Measurements from ENCODE around the gene NOL3. TPM values are rescaled to one million over a fixed set of nuclear protein-coding genes. Genes with fewer than 3 reads are reported as not detected.

Gene NOL3
- total and polyA plus RNA-seq, 2 donors (not counting 3 experiments of a cell fraction or from before 2014, with no cell fraction given), result 16.0 to 19.4 TPM

DNA sequence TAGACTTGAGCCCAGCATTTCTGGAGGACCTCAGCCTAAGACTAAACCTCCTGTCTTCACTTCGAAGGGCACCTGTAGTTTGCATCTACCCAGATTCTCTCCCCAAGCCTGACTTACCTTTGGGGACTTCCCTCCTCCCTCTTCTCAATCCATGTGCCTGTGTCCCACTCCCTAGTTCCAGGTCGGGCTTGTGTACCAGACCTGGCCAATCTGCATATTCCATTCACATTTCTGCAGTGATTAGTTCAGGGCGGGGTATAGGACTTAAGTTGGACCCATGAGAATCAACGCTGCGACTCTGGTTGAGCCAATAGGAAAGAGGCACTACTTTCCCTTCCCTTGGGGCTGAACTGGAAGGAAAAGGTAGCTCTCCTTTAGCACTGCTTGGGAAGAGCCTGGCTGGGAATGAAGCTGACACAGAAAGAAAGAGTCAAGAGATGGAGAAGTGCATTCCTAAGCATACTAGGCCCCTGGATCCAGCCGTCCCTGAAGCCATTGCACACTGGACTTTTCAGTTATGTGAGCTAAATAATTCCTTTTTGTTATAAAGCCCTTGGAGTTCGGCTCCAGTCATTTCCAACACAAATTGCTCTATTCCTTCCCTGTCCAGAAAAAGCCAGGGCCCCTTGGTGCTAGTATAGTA is 13.1 kb upstream of the NOL3 start:
- CTCF ChIA-PET, result interaction anchor here (1.0 to 8.2 kb wide), 8 partner anchors 8 to 203 kb away, joined by 3 to 302 read pairs (median 6); no protein-coding TSS in a partner anchor
- intact Hi-C loops (cut with micrococcal nuclease), result no loop called here

More for the DNA sequence above, 13.1 kb upstream of the NOL3 start:
- H3K79me2 ChIP-seq (ENCODE audit: control insufficient read depth, insufficient read depth, low read length), result no peaks in the 10 kb centered on the region
- FAIRE-seq, result no peak
- no peaks in the 10 kb centered on the region for H3K9me3 ChIP-seq (replicated peaks; ENCODE audit: control insufficient read depth, insufficient read depth, low read length)
- H3K9ac ChIP-seq (replicated peaks; ENCODE audit: extremely low read depth, insufficient read depth, low read length), result no peak overlapping the region
- no peaks in the 10 kb centered on the region for H4K20me1 ChIP-seq (replicated peaks; ENCODE audit: control insufficient read depth, extremely low read depth, insufficient read depth, low read length)
- DNase-seq (ENCODE audit: low read depth, low spot score), result no peak
- dilution Hi-C loops (cut with MboI; ENCODE audit: extremely low pct_ligation_motif_present, low sequenced_read_pairs), result no loop called here
- H3K36me3 ChIP-seq (ENCODE audit: control insufficient read depth in 2 of 2, extremely low read depth in 1 of 2, insufficient read depth in 2 of 2, low read length in 2 of 2), result no peaks in the 10 kb centered on the region
- POLR2A ChIA-PET, result no interaction called here
- no peak overlapping the region for H3K4me2 ChIP-seq (ENCODE audit: insufficient read depth, low read length)
- H2AFZ ChIP-seq (ENCODE audit: low read depth, low read length), result no peak overlapping the region
- no peak overlapping the region for H3K27ac ChIP-seq (ENCODE audit: insufficient read depth, low read depth, low read length)
- no peak for TF ChIP-seq GATA2 (IDR thresholded peaks at IDR 0.05; ENCODE audit: insufficient read depth, insufficient read length, low read depth, low read length)
- TF ChIP-seq JUN (IDR thresholded peaks at IDR 0.05; ENCODE audit: borderline replicate concordance, insufficient read depth, insufficient read length, low read depth), result no peak
- TF ChIP-seq POLR2A (IDR thresholded peaks at IDR 0.05; ENCODE audit: low read depth, low read length), result no peak
- no peak for TF ChIP-seq EZH2 (IDR thresholded peaks at IDR 0.05; ENCODE audit: borderline replicate concordance, low read depth, low read length, severe bottlenecking)
- TF ChIP-seq, protein P1, sequence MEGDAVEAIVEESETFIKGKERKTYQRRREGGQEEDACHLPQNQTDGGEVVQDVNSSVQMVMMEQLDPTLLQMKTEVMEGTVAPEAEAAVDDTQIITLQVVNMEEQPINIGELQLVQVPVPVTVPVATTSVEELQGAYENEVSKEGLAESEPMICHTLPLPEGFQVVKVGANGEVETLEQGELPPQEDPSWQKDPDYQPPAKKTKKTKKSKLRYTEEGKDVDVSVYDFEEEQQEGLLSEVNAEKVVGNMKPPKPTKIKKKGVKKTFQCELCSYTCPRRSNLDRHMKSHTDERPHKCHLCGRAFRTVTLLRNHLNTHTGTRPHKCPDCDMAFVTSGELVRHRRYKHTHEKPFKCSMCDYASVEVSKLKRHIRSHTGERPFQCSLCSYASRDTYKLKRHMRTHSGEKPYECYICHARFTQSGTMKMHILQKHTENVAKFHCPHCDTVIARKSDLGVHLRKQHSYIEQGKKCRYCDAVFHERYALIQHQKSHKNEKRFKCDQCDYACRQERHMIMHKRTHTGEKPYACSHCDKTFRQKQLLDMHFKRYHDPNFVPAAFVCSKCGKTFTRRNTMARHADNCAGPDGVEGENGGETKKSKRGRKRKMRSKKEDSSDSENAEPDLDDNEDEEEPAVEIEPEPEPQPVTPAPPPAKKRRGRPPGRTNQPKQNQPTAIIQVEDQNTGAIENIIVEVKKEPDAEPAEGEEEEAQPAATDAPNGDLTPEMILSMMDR (IDR thresholded peaks at IDR 0.05; ENCODE audit: extremely low read depth in 1 of 2, insufficient read depth in 1 of 2, low read depth in 1 of 2, low read length in 2 of 2), result no peak
- no peak for TF ChIP-seq MYC (IDR thresholded peaks at IDR 0.05; ENCODE audit: low read depth, low read length)
- no peak for TF ChIP-seq FOS (IDR thresholded peaks at IDR 0.05; ENCODE audit: borderline replicate concordance, insufficient read depth, low read length)
- TF ChIP-seq, protein P2, sequence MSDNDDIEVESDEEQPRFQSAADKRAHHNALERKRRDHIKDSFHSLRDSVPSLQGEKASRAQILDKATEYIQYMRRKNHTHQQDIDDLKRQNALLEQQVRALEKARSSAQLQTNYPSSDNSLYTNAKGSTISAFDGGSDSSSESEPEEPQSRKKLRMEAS (IDR thresholded peaks at IDR 0.05; ENCODE audit: insufficient read depth, insufficient read length), result no peak
- TF ChIP-seq POLR2AphosphoS5 (IDR thresholded peaks at IDR 0.05; ENCODE audit: insufficient read depth, low read depth, low read length), result no peak
- no peaks in the 10 kb centered on the region for H3K9me1 ChIP-seq (replicated peaks; ENCODE audit: control insufficient read depth, extremely low read depth, insufficient read depth, low read length)
- BruUV-seq (replicated peaks), result no TSS peak
- no peak overlapping the region for H3K4me3 ChIP-seq (replicated peaks in 1 of 3; ENCODE audit: insufficient read depth in 1 of 3, low read depth in 1 of 3, low read length in 3 of 3)
- peaks cover 2 to 3% of the 10 kb centered on the region in 2 experiments for H3K27me3 ChIP-seq (ENCODE audit: control insufficient read depth in 2 of 2, insufficient read depth in 2 of 2, low read length in 2 of 2)
- H3K4me1 ChIP-seq (ENCODE audit: control insufficient read depth, extremely low read depth, insufficient read depth, low read length), result peaks cover 4% of the 10 kb centered on the region
